ENCODE measurements around the gene PCDHB12. TPM values are rescaled to one million over a fixed set of nuclear protein-coding genes. Genes with fewer than 3 reads are reported as not detected.

Gene PCDHB12
- total RNA-seq, 1 donor from 2014 or later = 6.4 TPM

DNA sequence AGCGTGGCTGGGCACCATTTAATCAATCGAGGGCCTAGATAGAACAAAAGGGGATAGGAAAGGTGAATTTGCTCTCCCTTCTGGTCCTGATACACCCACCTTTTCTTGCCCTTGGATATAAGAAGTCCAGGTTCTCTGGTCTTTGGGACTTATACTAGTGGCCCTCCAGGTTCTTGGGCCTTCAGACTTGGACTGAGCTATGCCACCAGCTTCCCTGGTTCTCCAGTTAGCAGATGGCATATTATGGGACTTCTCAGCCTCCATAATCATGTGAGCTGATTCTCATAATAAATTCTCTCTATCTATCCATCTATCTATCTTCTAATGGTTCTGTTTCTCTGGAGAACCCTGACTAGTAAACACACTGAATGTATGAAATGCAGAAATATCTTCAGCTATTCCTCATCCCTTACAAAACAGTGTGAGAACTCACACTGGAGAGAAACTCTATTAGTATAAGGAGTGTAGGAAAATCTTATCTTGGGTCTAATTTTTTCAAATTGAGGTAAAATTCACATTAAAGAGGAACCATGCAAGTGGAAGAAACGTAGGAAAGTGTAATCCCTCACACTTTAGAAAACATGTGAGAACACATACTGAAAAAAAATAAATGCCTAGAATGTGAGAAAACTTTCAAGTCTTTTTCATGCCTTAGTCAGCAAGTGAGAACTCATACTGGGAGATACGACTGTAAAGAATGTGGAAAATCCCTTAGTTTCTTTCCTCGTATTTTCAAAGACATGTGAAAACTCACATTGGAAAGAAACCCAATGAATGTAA is 52.1 kb downstream of the PCDHB12 start:
- H3K36me3 Mint-ChIP-seq = peaks cover 75% of the 10 kb centered on the region
- peaks cover 70% of the 10 kb centered on the region for H3K9me3 Mint-ChIP-seq
- no peak overlapping the region for H3K4me3 Mint-ChIP-seq
- no peaks in the 10 kb centered on the region for H3K27me3 Mint-ChIP-seq (ENCODE audit: low read depth)
- no peak overlapping the region for H3K27ac Mint-ChIP-seq
- no peak for DNase-seq (ENCODE audit: low spot score in 2 of 2, unreplicated experiment in 2 of 2)
- H3K4me1 Mint-ChIP-seq = no peaks in the 10 kb centered on the region
- TF ChIP-seq, protein P1, sequence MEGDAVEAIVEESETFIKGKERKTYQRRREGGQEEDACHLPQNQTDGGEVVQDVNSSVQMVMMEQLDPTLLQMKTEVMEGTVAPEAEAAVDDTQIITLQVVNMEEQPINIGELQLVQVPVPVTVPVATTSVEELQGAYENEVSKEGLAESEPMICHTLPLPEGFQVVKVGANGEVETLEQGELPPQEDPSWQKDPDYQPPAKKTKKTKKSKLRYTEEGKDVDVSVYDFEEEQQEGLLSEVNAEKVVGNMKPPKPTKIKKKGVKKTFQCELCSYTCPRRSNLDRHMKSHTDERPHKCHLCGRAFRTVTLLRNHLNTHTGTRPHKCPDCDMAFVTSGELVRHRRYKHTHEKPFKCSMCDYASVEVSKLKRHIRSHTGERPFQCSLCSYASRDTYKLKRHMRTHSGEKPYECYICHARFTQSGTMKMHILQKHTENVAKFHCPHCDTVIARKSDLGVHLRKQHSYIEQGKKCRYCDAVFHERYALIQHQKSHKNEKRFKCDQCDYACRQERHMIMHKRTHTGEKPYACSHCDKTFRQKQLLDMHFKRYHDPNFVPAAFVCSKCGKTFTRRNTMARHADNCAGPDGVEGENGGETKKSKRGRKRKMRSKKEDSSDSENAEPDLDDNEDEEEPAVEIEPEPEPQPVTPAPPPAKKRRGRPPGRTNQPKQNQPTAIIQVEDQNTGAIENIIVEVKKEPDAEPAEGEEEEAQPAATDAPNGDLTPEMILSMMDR (IDR thresholded peaks at IDR 0.05; ENCODE audit: unreplicated experiment) = no peak

DNA sequence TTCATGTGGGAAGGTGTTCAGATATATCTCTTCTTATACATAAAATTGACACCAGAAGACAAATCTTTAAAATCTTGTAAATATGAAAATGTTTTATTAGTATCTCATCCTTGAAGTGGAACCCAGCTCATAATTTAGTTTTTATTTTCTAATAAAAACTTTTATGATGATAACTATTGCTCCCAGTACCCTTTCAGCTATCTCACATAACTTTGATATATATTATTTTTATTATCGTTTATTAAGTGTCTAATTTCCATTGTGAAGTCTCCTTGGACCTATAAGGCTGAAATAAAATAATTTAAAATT is 52.7 kb downstream of the PCDHB12 start:
- Mint-ChIP-seq H3K4me1 (no peaks in the 10 kb centered on the region), H3K9me3 (peaks cover 70% of the 10 kb centered on the region)

More for the DNA sequence above, 52.7 kb downstream of the PCDHB12 start:
- no peak overlapping the region for H3K27ac Mint-ChIP-seq
- peaks cover 75% of the 10 kb centered on the region for H3K36me3 Mint-ChIP-seq
- TF ChIP-seq, protein P1 (IDR thresholded peaks at IDR 0.05; ENCODE audit: unreplicated experiment) = no peak
- DNase-seq (ENCODE audit: low spot score in 2 of 2, unreplicated experiment in 2 of 2) = no peak
- H3K27me3 Mint-ChIP-seq (ENCODE audit: low read depth) = no peaks in the 10 kb centered on the region
- H3K4me3 Mint-ChIP-seq = no peak overlapping the region

Other genes with a start within 250 kb of the PCDHB12 start
- 12.1 to 12.7 TPM (median 12.4 TPM) in 3 replicates for gene PCDHAC2, start 242.2 kb upstream of the PCDHB12 start, total RNA-seq
- 0.16 to 0.18 TPM (median 0.16 TPM) in 3 replicates for gene PCDHB1, start 157.3 kb upstream of the PCDHB12 start, total RNA-seq
- 116 to 127 TPM (median 118 TPM) in 3 replicates for gene PCDHB2, start 114.1 kb upstream of the PCDHB12 start, total RNA-seq
- 19.2 to 21.6 TPM (median 19.8 TPM) in 3 replicates for gene PCDHB3, start 108.2 kb upstream of the PCDHB12 start, total RNA-seq
- 7.9 to 8.6 TPM (median 8.0 TPM) in 3 replicates for gene PCDHB4, start 86.9 kb upstream of the PCDHB12 start, total RNA-seq
- gene PCDHB5, start 73.5 kb upstream of the PCDHB12 start, total RNA-seq = 5.2 to 6.8 TPM (median 6.0 TPM) in 3 replicates
- gene PCDHB6, start 58.7 kb upstream of the PCDHB12 start, total RNA-seq = 1.8 to 2.1 TPM (median 2.1 TPM) in 3 replicates
- gene PCDHB7, start 36.1 kb upstream of the PCDHB12 start, total RNA-seq = 1.4 to 1.8 TPM (median 1.6 TPM) in 3 replicates
- 2.3 to 2.4 TPM (median 2.4 TPM) in 3 replicates for gene PCDHB8, start 30.9 kb upstream of the PCDHB12 start, total RNA-seq
- 23.5 to 24.6 TPM (median 24.4 TPM) in 3 replicates for gene PCDHB16, start 26.3 kb upstream of the PCDHB12 start, total RNA-seq
- 14.5 to 16.0 TPM (median 15.1 TPM) in 3 replicates for gene PCDHB9, start 21.6 kb upstream of the PCDHB12 start, total RNA-seq
- gene PCDHB10, start 16.4 kb upstream of the PCDHB12 start, total RNA-seq = 10.8 to 11.9 TPM (median 11.7 TPM) in 3 replicates
- 6.1 to 6.6 TPM (median 6.4 TPM) in 3 replicates for gene PCDHB11, start 9.1 kb upstream of the PCDHB12 start, total RNA-seq
- 7.8 to 8.0 TPM (median 8.0 TPM) in 3 replicates for gene PCDHB13, start 5.2 kb downstream of the PCDHB12 start, total RNA-seq
- gene PCDHB14, start 14.6 kb downstream of the PCDHB12 start, total RNA-seq = 7.1 to 8.6 TPM (median 7.7 TPM) in 3 replicates
- 2.2 to 2.4 TPM (median 2.3 TPM) in 3 replicates for gene PCDHB15, start 36.7 kb downstream of the PCDHB12 start, total RNA-seq
- 1.3 to 1.6 TPM (median 1.6 TPM) in 3 replicates for gene SLC25A2, start 95.3 kb downstream of the PCDHB12 start, total RNA-seq
- 97.2 to 103 TPM (median 99.6 TPM) in 3 replicates for gene TAF7, start 112.1 kb downstream of the PCDHB12 start, total RNA-seq
- gene PCDHGA1, start 121.8 kb downstream of the PCDHB12 start, total RNA-seq = 0.22 to 0.47 TPM (median 0.34 TPM) in 3 replicates
- gene PCDHGA2, start 130.0 kb downstream of the PCDHB12 start, total RNA-seq = 0.11 to 0.33 TPM (median 0.32 TPM) in 3 replicates
- 0.07 to 0.16 TPM (median 0.13 TPM) in 3 replicates for gene PCDHGA3, start 135.1 kb downstream of the PCDHB12 start, total RNA-seq
- 1.7 to 2.0 TPM (median 2.0 TPM) in 3 replicates for gene PCDHGB1, start 141.4 kb downstream of the PCDHB12 start, total RNA-seq
- gene PCDHGA4, start 146.3 kb downstream of the PCDHB12 start, total RNA-seq = 0.86 to 1.2 TPM (median 1.1 TPM) in 3 replicates
- gene PCDHGB2, start 151.3 kb downstream of the PCDHB12 start, total RNA-seq = 0.86 to 1.3 TPM (median 1.2 TPM) in 3 replicates
- 0.51 to 0.66 TPM (median 0.52 TPM) in 3 replicates for gene PCDHGA5, start 155.4 kb downstream of the PCDHB12 start, total RNA-seq
- gene PCDHGB3, start 161.5 kb downstream of the PCDHB12 start, total RNA-seq = 0.59 to 0.74 TPM (median 0.64 TPM) in 3 replicates
- 0.25 to 0.60 TPM (median 0.57 TPM) in 3 replicates for gene PCDHGA6, start 165.2 kb downstream of the PCDHB12 start, total RNA-seq
- 0.33 to 0.43 TPM (median 0.38 TPM) in 3 replicates for gene PCDHGA7, start 174.0 kb downstream of the PCDHB12 start, total RNA-seq
- gene PCDHGB4, start 179.0 kb downstream of the PCDHB12 start, total RNA-seq = 31.0 to 35.5 TPM (median 33.0 TPM) in 3 replicates
- 2.6 to 2.9 TPM (median 2.7 TPM) in 3 replicates for gene PCDHGA8, start 183.9 kb downstream of the PCDHB12 start, total RNA-seq
- 3.3 to 4.5 TPM (median 3.9 TPM) in 3 replicates for gene PCDHGB5, start 189.2 kb downstream of the PCDHB12 start, total RNA-seq
- gene PCDHGA9, start 194.1 kb downstream of the PCDHB12 start, total RNA-seq = 2.1 to 2.3 TPM (median 2.3 TPM) in 3 replicates
- 74.0 to 76.3 TPM (median 75.7 TPM) in 3 replicates for gene PCDHGB6, start 199.3 kb downstream of the PCDHB12 start, total RNA-seq
- gene PCDHGA10, start 204.3 kb downstream of the PCDHB12 start, total RNA-seq = 30.7 to 33.4 TPM (median 32.1 TPM) in 3 replicates
- gene PCDHGB7, start 209.0 kb downstream of the PCDHB12 start, total RNA-seq = 14.1 to 16.4 TPM (median 14.9 TPM) in 3 replicates
- 5.7 to 6.0 TPM (median 6.0 TPM) in 3 replicates for gene PCDHGA11, start 212.3 kb downstream of the PCDHB12 start, total RNA-seq
- 4.1 to 5.2 TPM (median 4.5 TPM) in 3 replicates for gene PCDHGA12, start 221.8 kb downstream of the PCDHB12 start, total RNA-seq

Measured in mesothelial cell of epicardium (in vitro differentiated cells).